HAP-1 (cell line): Measurements from ENCODE around the gene MUC12.

Source experiments
- DNase-seq, 2 experiments: peaks; one replicate each; pipeline ENCODE4 v3.0.0-alpha.2; 2016 to 2020; ENCODE audit warnings: low spot score in 2 of 2
- H3K27me3 ChIP-seq: fragments of 250-450 bp; sonication (Bioruptor Pico); 2 replicates; pipeline ENCODE4 v1.5.1; 2020; ENCODE audit warnings: low read depth, mild to moderate bottlenecking, moderate library complexity
- H3K36me3 ChIP-seq: fragments of 250-450 bp; sonication (Bioruptor Pico); replicated peaks from 2 replicates; pipeline ENCODE4 v1.5.1; 2020; ENCODE audit warnings: mild to moderate bottlenecking
- H3K4me1 ChIP-seq: fragments of 250-450 bp; sonication (Bioruptor Pico); 2 replicates; pipeline ENCODE4 v1.5.1; 2020; ENCODE audit warnings: mild to moderate bottlenecking
- H3K4me3 ChIP-seq: fragments of 250-450 bp; sonication (Bioruptor Pico); 2 replicates; pipeline ENCODE4 v1.5.1; 2020; ENCODE audit warnings: mild to moderate bottlenecking, moderate library complexity
- H3K9me3 ChIP-seq: fragments of 250-450 bp; sonication (Bioruptor Pico); 2 replicates; pipeline ENCODE4 v1.5.1; 2020; ENCODE audit warnings: mild to moderate bottlenecking, moderate library complexity
- in situ Hi-C: fragments of 300-500 bp; cut with MboI; formaldehyde crosslinking; loops from 3 replicates; pipeline ENCODE4 v1.14.3; 2020; ENCODE audit warnings: low sequenced_read_pairs, inconsistent platforms, mixed read lengths

MUC12 gene

GRCh38 chr7:100946766-100947365 lies 22.5 kb upstream of the MUC12 start:
- Histone ChIP-seq H3K4me3 (no peak overlapping the region), H3K36me3 (no peaks in the 10 kb centered on the region), H3K9me3 (no peaks in the 10 kb centered on the region), H3K4me1 (no peaks in the 10 kb centered on the region), H3K27me3 (peaks cover 2% of the 10 kb centered on the region)
- DNase-seq: no peak
- in situ Hi-C loops: no loop called here

- in situ Hi-C loops: no loop called here
Measured at GRCh38 chr7:100947792-100948191, 21.6 kb upstream of the MUC12 start.

GRCh38 chr7:100949227-100949932 lies 20.0 kb upstream of the MUC12 start, which contains the start of gene MUC3A:
TSS of gene MUC3A (plus strand) at chr7:100949534. CDS start at chr7:100949625, 91 bp downstream.
- Histone ChIP-seq H3K36me3 (no peaks in the 10 kb centered on the region), H3K4me1 (no peaks in the 10 kb centered on the region), H3K27me3 (peaks cover 4% of the 10 kb centered on the region), H3K9me3 (no peaks in the 10 kb centered on the region), H3K4me3 (no peak within 1 kb of the TSS)
- in situ Hi-C loops: no loop called here
- DNase-seq: no peak

More at GRCh38 chr7:100947792-100948191, 21.6 kb upstream of the MUC12 start:
- Histone ChIP-seq H3K9me3 (no peaks in the 10 kb centered on the region), H3K27me3 (peaks cover 4% of the 10 kb centered on the region), H3K4me3 (no peak overlapping the region), H3K36me3 (no peaks in the 10 kb centered on the region), H3K4me1 (no peaks in the 10 kb centered on the region)
- DNase-seq: no peak

- in situ Hi-C loops: no loop called here
- H3K4me1 ChIP-seq: no peaks in the 10 kb centered on the region
- H3K27me3 ChIP-seq: peaks cover 4% of the 10 kb centered on the region
- no peaks in the 10 kb centered on the region for H3K36me3 ChIP-seq
- DNase-seq: no peak
- no peaks in the 10 kb centered on the region for H3K9me3 ChIP-seq
- H3K4me3 ChIP-seq: no peak overlapping the region
Measured at GRCh38 chr7:100949933-100950443, 19.4 kb upstream of the MUC12 start.

GRCh38 chr7:100951172-100951571 lies 18.2 kb upstream of the MUC12 start:
- no peak overlapping the region for H3K4me3 ChIP-seq
- peaks cover 4% of the 10 kb centered on the region for H3K27me3 ChIP-seq
- in situ Hi-C loops: no loop called here
- no peaks in the 10 kb centered on the region for H3K4me1 ChIP-seq
- H3K9me3 ChIP-seq: no peaks in the 10 kb centered on the region
- H3K36me3 ChIP-seq: no peaks in the 10 kb centered on the region
- no peak for DNase-seq

- in situ Hi-C loops: no loop called here
- Histone ChIP-seq H3K36me3 (no peaks in the 10 kb centered on the region), H3K4me3 (no peak overlapping the region), H3K4me1 (no peaks in the 10 kb centered on the region), H3K9me3 (no peaks in the 10 kb centered on the region), H3K27me3 (peaks cover 4% of the 10 kb centered on the region)
- DNase-seq: no peak
Measured at GRCh38 chr7:100951888-100952560, 17.3 kb upstream of the MUC12 start.

GRCh38 chr7:100952641-100953040 lies 16.7 kb upstream of the MUC12 start:
- H3K36me3 ChIP-seq: no peaks in the 10 kb centered on the region
- in situ Hi-C loops: no loop called here
- H3K27me3 ChIP-seq: peaks cover 4% of the 10 kb centered on the region
- H3K4me1 ChIP-seq: no peaks in the 10 kb centered on the region
- DNase-seq: no peak
- H3K9me3 ChIP-seq: no peaks in the 10 kb centered on the region
- no peak overlapping the region for H3K4me3 ChIP-seq

- Histone ChIP-seq H3K27me3 (peaks cover 21% of the 10 kb centered on the region), H3K4me1 (no peaks in the 10 kb centered on the region), H3K4me3 (no peak overlapping the region), H3K36me3 (no peaks in the 10 kb centered on the region), H3K9me3 (no peaks in the 10 kb centered on the region)
- no peak for DNase-seq
- in situ Hi-C loops: no loop called here
Measured at GRCh38 chr7:100957832-100958421, 11.4 kb upstream of the MUC12 start.

GRCh38 chr7:100959894-100960293 lies 9.5 kb upstream of the MUC12 start:
- no peaks in the 10 kb centered on the region for H3K4me1 ChIP-seq
- H3K36me3 ChIP-seq: no peaks in the 10 kb centered on the region
- in situ Hi-C loops: no loop called here
- H3K9me3 ChIP-seq: no peaks in the 10 kb centered on the region; the same call in 1 of the 2 replicates
- H3K4me3 ChIP-seq: no peak overlapping the region
- H3K27me3 ChIP-seq: peaks cover 26% of the 10 kb centered on the region
- DNase-seq: no peak

- no peaks in the 10 kb centered on the region; the same call in 1 of the 2 replicates for H3K9me3 ChIP-seq
- in situ Hi-C loops: no loop called here
- no peak for DNase-seq
- H3K27me3 ChIP-seq: peaks cover 41% of the 10 kb centered on the region
- peaks cover 11% of the 10 kb centered on the region for H3K4me1 ChIP-seq
- H3K4me3 ChIP-seq: no peak overlapping the region
- H3K36me3 ChIP-seq: no peaks in the 10 kb centered on the region; the same call in 1 of the 2 replicates
Measured at GRCh38 chr7:100962537-100962936, 6.8 kb upstream of the MUC12 start.

- Histone ChIP-seq H3K27me3 (peaks cover 50% of the 10 kb centered on the region), H3K4me3 (no peak overlapping the region)
- in situ Hi-C loops: no loop called here
Measured at GRCh38 chr7:100963386-100963785, 6.0 kb upstream of the MUC12 start.

GRCh38 chr7:100963874-100964273 lies 5.5 kb upstream of the MUC12 start:
- Histone ChIP-seq H3K4me1 (peaks cover 11% of the 10 kb centered on the region), H3K9me3 (no peaks in the 10 kb centered on the region; the same call in 1 of the 2 replicates), H3K4me3 (no peak overlapping the region), H3K27me3 (peaks cover 53% of the 10 kb centered on the region), H3K36me3 (no peaks in the 10 kb centered on the region; the same call in 1 of the 2 replicates)
- DNase-seq: no peak
- in situ Hi-C loops: no loop called here

More at GRCh38 chr7:100963386-100963785, 6.0 kb upstream of the MUC12 start:
- Histone ChIP-seq H3K9me3 (no peaks in the 10 kb centered on the region; the same call in 1 of the 2 replicates), H3K36me3 (no peaks in the 10 kb centered on the region; the same call in 1 of the 2 replicates), H3K4me1 (peaks cover 11% of the 10 kb centered on the region)
- DNase-seq: no peak

- H3K4me1 ChIP-seq: peaks cover 11% of the 10 kb centered on the region
- no peak overlapping the region for H3K4me3 ChIP-seq
- H3K9me3 ChIP-seq: no peaks in the 10 kb centered on the region; the same call in 1 of the 2 replicates
- H3K36me3 ChIP-seq: no peaks in the 10 kb centered on the region; the same call in 1 of the 2 replicates
- in situ Hi-C loops: loop anchor here (5.0 kb wide), 1 partner anchor 88 kb away; no protein-coding TSS in a partner anchor
- peaks cover 51% of the 10 kb centered on the region for H3K27me3 ChIP-seq
- DNase-seq: no peak
Measured at GRCh38 chr7:100964630-100965029, 4.7 kb upstream of the MUC12 start.
